Mucosa of descending colon (tissue), 3 donors: Measurements from ENCODE around the gene POFUT1. TPM values are rescaled to one million over a fixed set of nuclear protein-coding genes. Genes with fewer than 3 reads are reported as not detected.

Source experiments
- ATAC-seq: fragments of 200-7000 bp; cut with Tn5 transposase; one replicate; pipeline ENCODE4 v1.9.1; 2020; ENCODE audit warnings: mild to moderate bottlenecking, moderate library complexity
- DNase-seq, 3 donors: peaks; one replicate each; pipeline ENCODE4 v3.0.0-alpha.2; 2020
- H3K36me3 ChIP-seq: fragments of 200-600 bp; one replicate; pipeline ENCODE4 v1.8.0; 2021; ENCODE audit warnings: low read depth, mild to moderate bottlenecking
- H3K4me1 ChIP-seq: fragments of 200-600 bp; one replicate; pipeline ENCODE4 v1.8.0; 2021; ENCODE audit warnings: low read depth, mild to moderate bottlenecking
- H3K4me3 ChIP-seq: fragments of 200-600 bp; one replicate; pipeline ENCODE4 v1.8.0; 2021; ENCODE audit warnings: mild to moderate bottlenecking
- H3K9me3 ChIP-seq: fragments of 200-600 bp; one replicate; pipeline ENCODE4 v1.8.0; 2021; ENCODE audit warnings: mild to moderate bottlenecking
- CTCF ChIP-seq: fragments of 200-600 bp; IDR thresholded peaks from one replicate; pipeline ENCODE4 v1.8.0; 2022; ENCODE audit warnings: antibody characterized with exemption, mild to moderate bottlenecking
- intact Hi-C, 2 donors: fragments of 100-400 bp; cut with DNase I in 1 of 2; cut with micrococcal nuclease in 1 of 2; formaldehyde crosslinking; loops; one replicate each; pipeline versions ENCODE4 v1.11.0 to v1.11.1; 2022; cut with DNase I, micrococcal nuclease
- total RNA-seq, 3 donors: library from RNA; stranded (reverse); fragmentation: NEBNext Ultra II Directional in 2 of 3; extraction: Animal tissue kit (Norgen Biotek cat#: 25700) in 2 of 3; gene quantifications; one replicate each; pipeline versions ENCODE4 v1.2.1 to v1.2.4, GENCODE V29; 2021 to 2023
- donor health status: DM: no; HTN: no; CAD: no; lungs with moderate emphysema.
- donor health status: DM: no; HTN: no; CAD: no.
- donor health status: DM: no; HTN: yes; CAD: no.

POFUT1 gene
- total RNA-seq, 3 donors from 2014 or later: 35.5 to 48.5 (median 44.8) TPM

- H3K36me3 ChIP-seq: no peaks in the 10 kb centered on the region
- ATAC-seq: peak; percentile 52
- peak; percentile 47 to 67 (median 63) for DNase-seq
- H3K4me3 ChIP-seq: no peak overlapping the region
- intact Hi-C loops: no loop called here
- peaks cover 51% of the 10 kb centered on the region for H3K4me1 ChIP-seq
- no peak for TF ChIP-seq CTCF
- no peaks in the 10 kb centered on the region for H3K9me3 ChIP-seq
Observed at GRCh38 chr20:32227306-32227705, 19.6 kb downstream of the POFUT1 start.

- peak; percentile 75 to 93 (median 83) for DNase-seq
- H3K4me3 ChIP-seq: no peak overlapping the region
- intact Hi-C loops: no loop called here
- H3K9me3 ChIP-seq: no peaks in the 10 kb centered on the region
- peaks cover 51% of the 10 kb centered on the region for H3K4me1 ChIP-seq
- TF ChIP-seq CTCF: no peak
- peak; percentile 91 for ATAC-seq
- no peaks in the 10 kb centered on the region for H3K36me3 ChIP-seq
Observed at GRCh38 chr20:32227744-32228688, 20.3 kb downstream of the POFUT1 start.

GRCh38 chr20:32229251-32229747 is 21.6 kb downstream of the POFUT1 start:
- intact Hi-C loops: no loop called here
- H3K9me3 ChIP-seq: no peaks in the 10 kb centered on the region
- no peak for TF ChIP-seq CTCF
- ATAC-seq (no peak), DNase-seq (no peak)
- no peak overlapping the region for H3K4me3 ChIP-seq
- peaks cover 48% of the 10 kb centered on the region for H3K4me1 ChIP-seq
- no peaks in the 10 kb centered on the region for H3K36me3 ChIP-seq

- intact Hi-C loops: no loop called here
- no peak for ATAC-seq
- no peak for TF ChIP-seq CTCF
- H3K36me3 ChIP-seq: no peaks in the 10 kb centered on the region
- no peaks in the 10 kb centered on the region for H3K9me3 ChIP-seq
- peaks cover 39% of the 10 kb centered on the region for H3K4me1 ChIP-seq
- DNase-seq: no peak
- H3K4me3 ChIP-seq: no peak overlapping the region
Observed at GRCh38 chr20:32230707-32231106, 23.0 kb downstream of the POFUT1 start.

GRCh38 chr20:32231245-32231644 is 23.6 kb downstream of the POFUT1 start:
- no peaks in the 10 kb centered on the region for H3K36me3 ChIP-seq
- DNase-seq (no peak), ATAC-seq (no peak)
- intact Hi-C loops: no loop called here
- no peak overlapping the region for H3K4me3 ChIP-seq
- no peaks in the 10 kb centered on the region for H3K9me3 ChIP-seq
- H3K4me1 ChIP-seq: peaks cover 39% of the 10 kb centered on the region
- no peak for TF ChIP-seq CTCF
